GM21515 (cell line): ENCODE data around the gene SLC7A6.

Experiments used
- ATAC-seq: cut with Tn5 transposase; IDR thresholded peaks from one replicate; pipeline ENCODE4 v1.9.1; 2021; ENCODE audit not compliant: unreplicated experiment

SLC7A6 gene

GRCh38 chr16:68298907-68299561, 34.7 kb downstream of the SLC7A6 start:
- ATAC-seq, result no peak

GRCh38 chr16:68299571-68300453, 35.5 kb downstream of the SLC7A6 start:
- ATAC-seq, result no peak

- ATAC-seq, result no peak
Measured at GRCh38 chr16:68300734-68301459, 36.6 kb downstream of the SLC7A6 start.

- no peak for ATAC-seq
Measured at GRCh38 chr16:68306633-68307032, 42.3 kb downstream of the SLC7A6 start.

GRCh38 chr16:68309799-68310198, 45.5 kb downstream of the SLC7A6 start:
- ATAC-seq, result no peak

GRCh38 chr16:68310437-68310773, 46.1 kb downstream of the SLC7A6 start:
- peak; percentile 23 for ATAC-seq

GRCh38 chr16:68310774-68311511, 46.6 kb downstream of the SLC7A6 start, which contains the start of the genes PRMT7 and SLC7A6OS:
PRMT7 (plus strand) TSS chr16:68311019; CDS start chr16:68315980, 4,961 bp downstream.
SLC7A6OS (minus strand) TSS chr16:68310946; CDS start chr16:68310926, 20 bp downstream.
- ATAC-seq, result peak; percentile 95

- no peak for ATAC-seq
Measured at GRCh38 chr16:68313116-68313515, 48.8 kb downstream of the SLC7A6 start.

GRCh38 chr16:68319185-68319908, 55.0 kb downstream of the SLC7A6 start:
- ATAC-seq, result no peak

- ATAC-seq, result no peak
Measured at GRCh38 chr16:68324336-68324735, 60.0 kb downstream of the SLC7A6 start.

- ATAC-seq, result no peak
Measured at GRCh38 chr16:68324780-68325357, 60.5 kb downstream of the SLC7A6 start.

- peak; percentile 76 for ATAC-seq
Measured at GRCh38 chr16:68328151-68328859, 64.0 kb downstream of the SLC7A6 start.

- no peak for ATAC-seq
Measured at GRCh38 chr16:68328860-68329390, 64.6 kb downstream of the SLC7A6 start.

- no peak for ATAC-seq
Measured at GRCh38 chr16:68331879-68332410, 67.6 kb downstream of the SLC7A6 start.

GRCh38 chr16:68332411-68333121, 68.2 kb downstream of the SLC7A6 start:
- ATAC-seq, result no peak

GRCh38 chr16:68335175-68335574, 70.8 kb downstream of the SLC7A6 start:
- no peak for ATAC-seq

GRCh38 chr16:68338326-68339119, 74.2 kb downstream of the SLC7A6 start:
- ATAC-seq, result no peak
